GM18951 (cell line): Measurements from ENCODE around the gene PTGES2.
"Not testable (repeated sequence)": the region's sequence is repeated elsewhere in the genome, so short reads cannot be mapped to it uniquely, and the experiment has no call there.

Experiments used
- POLR2A ChIP-seq: IDR thresholded peaks from 4 replicates; pipeline ENCODE4 v1.6.1; 2011; ENCODE audit warnings: mild to moderate bottlenecking; ENCODE audit not compliant: insufficient read length, insufficient read depth; ENCODE audit errors: extremely low read depth
- in situ Hi-C: fragments of 300-500 bp; cut with MboI; formaldehyde crosslinking; loops from one replicate; pipeline ENCODE4 v1.12.0; 2022; ENCODE audit warnings: low sequenced_read_pairs, mixed read lengths, inconsistent platforms; ENCODE audit not compliant: unreplicated experiment

The PTGES2 gene

DNA sequence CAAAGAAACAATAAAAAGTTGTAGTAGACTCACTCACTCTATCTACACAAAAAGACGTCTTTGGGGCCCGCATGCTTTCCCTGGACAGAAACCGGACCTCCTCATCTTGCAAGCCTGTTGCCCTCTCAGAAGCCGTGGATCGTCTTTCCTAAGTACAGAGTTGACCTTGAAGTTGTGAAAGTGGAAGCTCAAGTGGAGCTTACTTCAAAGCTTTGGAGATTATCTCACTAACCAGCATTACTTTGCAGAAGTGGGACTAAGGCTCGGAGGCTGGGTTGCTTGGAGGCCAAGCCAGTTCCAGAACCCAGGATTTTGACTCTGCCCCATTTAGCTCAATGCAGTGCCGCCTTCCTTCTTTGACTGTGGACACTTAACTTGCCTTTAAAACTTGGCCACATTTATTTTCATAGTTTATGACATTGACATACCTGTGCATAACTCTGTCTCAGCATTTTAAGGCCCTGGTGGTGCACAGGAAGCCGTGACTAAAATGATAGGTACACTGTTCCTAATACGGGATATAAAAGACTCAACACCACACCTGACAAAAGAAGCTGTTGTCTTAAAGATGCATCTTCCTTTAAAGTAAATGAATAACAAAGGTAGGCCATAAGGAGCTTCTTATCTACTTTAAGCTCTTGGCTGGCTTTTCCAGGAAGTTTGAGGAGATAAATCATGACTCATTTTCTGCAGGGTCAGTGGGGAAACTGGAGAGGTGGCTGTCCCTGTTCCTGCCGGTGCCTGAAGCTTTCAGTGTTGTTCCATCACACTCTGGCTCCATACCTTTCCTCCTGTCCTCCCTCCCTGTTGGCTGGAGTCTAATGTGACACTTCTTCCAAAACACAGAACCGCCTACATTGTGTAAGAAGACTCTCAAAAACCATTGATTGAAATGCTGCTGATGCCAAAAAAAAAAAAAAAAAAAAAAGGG lies 48.8 kb downstream of the PTGES2 start:
- in situ Hi-C loops = no loop called here

DNA sequence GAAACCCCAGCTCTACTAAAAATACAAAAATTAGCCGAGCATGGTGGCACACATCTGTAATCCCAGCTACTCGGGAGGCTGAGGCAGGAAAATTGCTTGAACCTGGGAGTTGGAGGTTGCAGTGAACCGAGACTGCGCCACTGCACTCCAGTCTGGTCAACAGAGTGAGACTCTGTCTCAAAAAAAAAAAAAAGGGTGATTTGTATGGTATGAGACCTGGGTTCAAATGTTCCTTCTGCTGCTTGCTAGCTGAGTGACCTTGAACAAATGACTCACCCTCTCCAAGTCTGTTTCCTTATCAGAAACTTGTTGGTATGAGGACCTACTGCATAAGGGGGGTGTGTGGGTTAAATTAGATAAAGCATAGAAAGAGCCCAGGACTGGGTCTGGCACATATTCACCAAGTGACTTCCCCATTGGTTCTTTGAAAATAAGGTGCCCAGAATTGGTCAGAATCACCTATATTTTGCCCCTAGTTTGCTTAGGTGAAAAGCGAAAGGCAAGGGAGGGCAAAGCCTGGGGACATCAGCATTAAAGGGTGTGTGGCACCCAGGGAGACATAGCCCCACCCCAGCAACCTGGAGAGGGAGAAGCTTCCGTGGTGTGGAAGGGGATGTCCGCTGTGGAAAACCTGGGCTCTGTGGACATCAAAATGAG lies 49.6 kb downstream of the PTGES2 start:
- in situ Hi-C loops = no loop called here
- no peak for TF ChIP-seq POLR2A

More for the DNA sequence above, 48.8 kb downstream of the PTGES2 start:
- TF ChIP-seq POLR2A = no peak

GRCh38 chr9:128073253-128073886 lies 54.2 kb downstream of the PTGES2 start:
- TF ChIP-seq POLR2A = no peak
- in situ Hi-C loops = no loop called here

- TF ChIP-seq POLR2A = no peak
Measured at GRCh38 chr9:128072144-128073021, 55.1 kb downstream of the PTGES2 start.

DNA sequence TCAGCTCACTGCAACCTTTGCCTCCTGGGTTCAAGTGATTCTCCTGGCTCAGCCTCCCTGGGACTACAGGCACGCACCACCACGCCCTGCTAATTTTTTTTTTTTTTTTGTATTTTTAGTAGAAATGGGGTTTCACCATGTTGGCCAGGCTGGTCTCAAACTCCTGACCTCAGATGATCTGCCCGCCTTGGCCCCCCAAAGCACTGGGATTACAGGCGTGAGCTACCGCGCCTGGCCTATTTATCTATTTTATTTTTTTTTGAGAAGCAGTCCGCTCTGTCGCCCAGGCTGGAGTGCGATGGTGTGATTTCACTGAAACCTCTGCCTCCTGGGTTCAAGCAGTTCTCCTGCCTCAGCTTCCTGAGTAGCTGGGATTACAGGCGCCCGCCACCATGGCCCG lies 56.1 kb downstream of the PTGES2 start:
- in situ Hi-C loops = not testable (repeated sequence)

More at GRCh38 chr9:128072144-128073021, 55.1 kb downstream of the PTGES2 start:
- in situ Hi-C loops = no loop called here

- in situ Hi-C loops = no loop called here
- no peak for TF ChIP-seq POLR2A
Measured at GRCh38 chr9:128070874-128071273, 56.7 kb downstream of the PTGES2 start.
